Vagina (tissue), 2 donors: ENCODE results near the gene MS4A2.

Experiments used
- CTCF ChIP-seq, 3 experiments: fragments of 450-650 bp in 2 of 3; fragments of 200-600 bp in 1 of 3; sonication (generic) in 1 of 3; IDR thresholded peaks; one replicate each; pipeline ENCODE4 v1.5.1; 2017 to 2019; ENCODE audit warnings: antibody characterized with exemption in 3 of 3, mild to moderate bottlenecking in 2 of 3, moderate library complexity in 2 of 3
- POLR2A ChIP-seq, 2 donors: fragments of 450-650 bp; IDR thresholded peaks; one replicate each; pipeline ENCODE4 v1.6.1; 2017; ENCODE audit warnings: antibody characterized with exemption in 2 of 2, mild to moderate bottlenecking in 2 of 2, moderate library complexity in 2 of 2
- POLR2AphosphoS5 ChIP-seq, 2 donors: sonication (generic); formaldehyde crosslinking; IDR thresholded peaks; one replicate each; pipeline ENCODE4 v1.9.0; 2017; ENCODE audit warnings: antibody characterized with exemption in 2 of 2, mild to moderate bottlenecking in 2 of 2, low read depth in 1 of 2; ENCODE audit not compliant: insufficient read depth in 1 of 2

GRCh38 chr11:60116996-60117790 lies 28.7 kb downstream of the MS4A2 start:
- TF ChIP-seq CTCF (IDR thresholded peaks at IDR 0.05) (no peak), POLR2A (IDR thresholded peaks at IDR 0.05) (no peak), POLR2AphosphoS5 (IDR thresholded peaks at IDR 0.05; ENCODE audit: insufficient read depth in 1 of 2, low read depth in 1 of 2) (no peak)
